HG03025 (cell line): ENCODE data around the gene PLSCR4.
A peak's percentile ranks its signal among the peaks of the same experiment; 100 is the strongest.

Source experiments
- ATAC-seq: cut with Tn5 transposase; IDR thresholded peaks from one replicate; pipeline ENCODE4 v1.9.1; 2021; ENCODE audit warnings: mild to moderate bottlenecking, moderate library complexity; ENCODE audit not compliant: unreplicated experiment, low FRiP score

Gene PLSCR4

DNA sequence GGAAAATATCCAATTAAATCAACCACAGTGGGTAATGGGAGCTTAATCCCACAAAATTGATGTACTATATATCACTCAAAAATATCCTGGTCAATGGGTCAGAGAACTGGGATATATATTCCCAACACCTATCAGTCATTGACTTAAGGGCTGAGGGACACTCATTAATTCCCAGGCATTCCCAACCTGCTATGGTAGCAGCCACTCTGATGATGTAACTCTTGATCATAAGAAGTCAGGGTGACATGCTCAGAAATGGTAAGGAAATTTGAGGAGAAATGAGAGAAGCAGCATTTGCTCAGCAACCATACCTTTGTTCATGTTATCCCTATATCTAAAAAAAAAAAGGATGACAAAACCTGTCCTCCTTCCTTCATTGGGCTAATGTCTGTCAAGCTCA lies 86.8 kb downstream of the PLSCR4 start:
- ATAC-seq = no peak

- ATAC-seq = no peak
Observed at GRCh38 chr3:146163584-146163983, 87.3 kb downstream of the PLSCR4 start.

GRCh38 chr3:146162561-146162960 lies 88.3 kb downstream of the PLSCR4 start:
- ATAC-seq = no peak

GRCh38 chr3:146161663-146162002 lies 89.3 kb downstream of the PLSCR4 start:
- ATAC-seq = no peak

- ATAC-seq = peak; percentile 46
Observed at GRCh38 chr3:146160964-146161662, 89.8 kb downstream of the PLSCR4 start, which contains the start of gene PLOD2. Gene PLOD2, minus strand, starts transcription at chr3:146161184. Its CDS starts 195 bp downstream, at chr3:146160989.

DNA sequence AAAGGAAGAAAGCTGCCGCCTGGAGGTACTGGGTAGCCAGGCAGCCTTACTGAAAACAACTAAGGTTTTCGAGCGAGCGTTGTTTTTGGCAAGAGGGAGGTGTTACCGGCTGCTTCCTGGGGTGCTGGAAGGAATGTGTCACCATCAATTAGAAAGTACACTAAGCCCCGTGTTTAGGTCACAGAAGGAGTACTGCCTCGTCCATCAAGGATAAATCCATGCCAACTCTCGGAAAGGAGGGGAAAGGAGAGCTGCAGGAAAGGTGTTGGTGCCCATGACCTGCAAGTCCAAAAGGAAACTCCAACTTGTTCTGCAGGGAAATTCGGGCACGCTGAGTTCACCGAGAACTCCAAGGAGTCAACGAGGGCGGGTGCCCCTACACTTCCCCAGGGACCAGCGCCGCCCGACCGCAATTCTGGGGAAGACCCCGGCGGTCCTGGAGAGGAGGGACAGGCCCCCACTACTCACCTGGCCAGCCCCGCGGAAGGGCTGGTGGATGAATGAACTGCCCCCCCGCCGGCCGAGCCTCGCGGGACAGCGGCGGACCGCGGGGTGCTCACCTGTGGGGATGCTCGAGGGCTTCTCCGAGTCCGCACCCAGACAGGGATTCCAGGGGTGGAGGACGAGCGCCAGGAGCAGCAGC lies 90.5 kb downstream of the PLSCR4 start:
- ATAC-seq = no peak

DNA sequence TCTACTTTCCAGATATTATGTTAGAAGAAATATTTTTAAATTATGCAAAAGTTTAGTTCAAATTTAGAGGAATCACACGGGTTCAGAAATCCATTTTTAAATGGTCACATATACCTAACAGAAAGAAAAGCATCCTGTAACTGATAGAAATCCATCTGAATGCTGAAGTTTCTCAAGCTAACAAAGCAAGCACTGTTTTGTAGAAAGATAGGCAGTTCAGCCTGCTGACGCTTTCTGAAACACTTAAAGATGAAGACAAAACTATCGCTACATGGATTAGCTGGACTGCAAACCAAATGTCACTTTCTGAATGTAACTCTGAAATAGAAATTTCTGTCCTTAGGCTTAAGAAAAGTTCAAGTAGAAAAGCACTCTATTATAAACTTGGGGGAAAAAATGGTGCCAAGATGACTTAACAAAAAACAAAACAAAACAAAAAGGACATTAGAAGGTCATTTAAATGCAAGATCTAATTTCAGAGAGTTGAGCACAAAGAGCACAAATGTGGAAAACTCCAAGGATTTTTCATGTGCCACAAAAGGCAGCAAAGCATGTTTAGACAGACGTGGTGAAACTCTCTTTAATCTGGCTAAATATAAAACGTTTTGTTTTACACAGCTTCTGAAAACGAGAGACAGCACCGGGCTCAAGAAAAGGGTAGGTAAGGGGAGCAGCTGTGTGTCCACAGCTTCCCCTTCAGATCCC lies 91.1 kb downstream of the PLSCR4 start:
- no peak for ATAC-seq

GRCh38 chr3:146159037-146159436 lies 91.9 kb downstream of the PLSCR4 start:
- ATAC-seq = no peak

DNA sequence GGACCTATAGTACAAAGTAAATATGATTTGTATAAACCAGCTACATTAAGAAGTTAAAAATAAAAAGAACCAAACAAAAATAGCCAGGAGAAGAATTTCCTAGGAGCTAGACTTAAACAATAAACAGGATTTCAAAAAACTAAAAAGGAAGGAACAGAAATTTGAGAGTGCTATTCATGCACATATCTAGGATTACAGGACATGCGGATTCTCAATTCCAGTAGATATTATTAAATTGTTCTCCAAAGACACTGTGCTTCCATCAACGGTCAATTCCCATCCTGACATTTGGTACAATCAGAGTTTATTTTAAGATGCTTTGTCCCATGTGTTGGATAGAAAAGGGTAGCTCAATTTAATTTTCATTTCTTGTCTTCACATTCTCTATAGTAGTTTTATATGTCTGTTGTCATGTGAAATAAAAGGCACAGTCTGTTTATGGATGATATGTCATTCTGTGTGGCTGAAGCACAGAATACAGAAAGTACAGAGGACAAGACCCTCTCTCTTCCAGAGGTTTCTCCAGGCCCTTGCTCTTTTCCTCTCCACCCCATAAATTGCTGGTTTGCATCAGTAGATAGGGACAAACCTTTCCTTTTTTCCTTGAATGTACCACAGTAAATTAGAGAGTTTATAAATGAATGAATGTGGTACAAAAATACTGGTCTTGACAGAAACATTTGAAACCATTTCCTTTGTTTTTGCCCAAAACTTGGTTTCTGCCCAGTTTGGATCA lies 93.4 kb downstream of the PLSCR4 start:
- ATAC-seq = no peak

DNA sequence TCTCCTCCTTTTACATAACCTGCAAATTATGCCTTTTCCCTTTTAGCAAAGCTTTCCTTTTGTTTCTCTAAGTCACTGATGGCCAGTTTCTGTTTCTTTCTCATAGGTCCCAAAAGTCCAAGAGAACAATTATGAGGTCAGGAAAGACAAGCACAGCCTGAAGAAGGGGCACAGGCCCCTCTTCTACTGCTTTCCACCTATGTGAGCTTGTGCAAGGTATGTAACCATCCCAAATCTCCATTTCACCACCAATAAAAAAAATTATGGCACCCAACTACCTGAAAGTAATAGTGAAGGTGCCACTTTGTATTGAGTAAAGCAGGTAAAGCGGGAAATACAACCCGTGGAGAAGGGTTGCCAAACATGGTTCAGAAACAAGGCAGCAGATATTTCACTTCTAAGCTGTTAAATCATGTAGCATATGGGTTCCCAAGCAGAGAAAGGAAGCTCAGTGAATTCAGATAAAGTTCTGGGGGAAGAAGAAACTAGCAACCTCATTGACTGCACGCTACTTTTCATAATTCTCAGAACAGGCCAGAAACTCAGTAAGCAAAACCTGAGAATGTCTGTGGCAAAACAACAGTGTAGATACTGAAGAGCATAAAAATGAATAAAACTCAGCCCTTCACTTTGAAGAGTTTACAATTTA lies 94.1 kb downstream of the PLSCR4 start:
- ATAC-seq = no peak

GRCh38 chr3:146156095-146156494 lies 94.8 kb downstream of the PLSCR4 start:
- ATAC-seq = no peak

- ATAC-seq = no peak
Observed at GRCh38 chr3:146154995-146155394, 95.9 kb downstream of the PLSCR4 start.

DNA sequence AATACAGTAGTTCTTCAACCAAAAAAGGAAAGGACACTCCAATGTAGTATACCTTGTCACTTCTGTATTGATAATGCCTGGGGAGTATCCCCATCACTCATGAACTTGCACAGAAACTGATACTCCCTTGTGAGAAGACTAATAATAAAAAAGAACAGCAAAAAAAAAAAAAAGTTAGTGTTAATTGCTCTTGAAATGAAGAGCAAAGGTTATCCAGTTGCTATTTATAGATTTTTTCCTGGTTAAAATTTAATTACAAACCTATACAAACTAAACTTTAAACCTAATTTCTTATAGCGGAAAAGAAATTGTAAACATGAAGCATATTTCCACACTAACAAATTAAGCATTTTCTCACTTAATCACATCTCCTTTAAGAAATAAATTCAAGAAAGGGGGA lies 96.6 kb downstream of the PLSCR4 start:
- no peak for ATAC-seq

DNA sequence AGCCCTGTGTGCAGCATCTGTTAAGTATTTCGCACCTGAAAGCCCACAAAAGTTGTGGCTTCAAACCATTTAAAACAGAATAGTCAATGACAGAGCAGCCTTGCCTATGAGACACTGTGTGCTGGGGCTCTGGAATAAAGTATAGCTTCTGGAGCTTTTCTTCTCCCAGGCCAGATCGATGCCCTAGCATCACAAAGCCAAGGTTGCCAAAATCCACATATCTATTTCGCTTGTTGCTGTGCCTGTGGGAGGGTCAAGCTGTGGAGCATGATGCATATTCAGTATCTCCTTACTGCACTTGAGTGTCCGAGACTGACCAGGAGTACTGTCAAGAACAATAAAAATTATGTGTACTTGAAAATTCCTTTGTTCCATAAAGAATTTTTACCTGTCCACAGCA lies 97.5 kb downstream of the PLSCR4 start:
- no peak for ATAC-seq

DNA sequence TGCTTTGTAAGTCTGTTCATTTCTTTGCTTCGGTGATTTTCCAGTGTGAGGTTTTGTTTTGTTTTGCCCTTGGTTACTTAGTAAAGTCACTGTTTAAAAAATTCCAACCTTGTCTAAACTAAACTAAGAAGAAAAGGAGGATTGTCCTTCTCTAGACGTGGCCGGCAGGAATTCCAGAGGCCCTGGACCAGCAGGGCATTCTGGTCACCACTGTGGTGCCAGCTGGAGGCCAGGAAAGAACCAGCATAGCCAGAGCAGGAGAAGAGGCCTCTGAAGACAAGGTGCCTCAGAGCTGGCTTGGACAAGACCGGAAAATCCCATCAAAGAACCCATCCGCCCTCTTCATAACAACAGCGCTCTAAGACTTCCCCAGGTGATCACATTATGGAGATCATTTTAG lies 98.1 kb downstream of the PLSCR4 start:
- ATAC-seq = no peak

DNA sequence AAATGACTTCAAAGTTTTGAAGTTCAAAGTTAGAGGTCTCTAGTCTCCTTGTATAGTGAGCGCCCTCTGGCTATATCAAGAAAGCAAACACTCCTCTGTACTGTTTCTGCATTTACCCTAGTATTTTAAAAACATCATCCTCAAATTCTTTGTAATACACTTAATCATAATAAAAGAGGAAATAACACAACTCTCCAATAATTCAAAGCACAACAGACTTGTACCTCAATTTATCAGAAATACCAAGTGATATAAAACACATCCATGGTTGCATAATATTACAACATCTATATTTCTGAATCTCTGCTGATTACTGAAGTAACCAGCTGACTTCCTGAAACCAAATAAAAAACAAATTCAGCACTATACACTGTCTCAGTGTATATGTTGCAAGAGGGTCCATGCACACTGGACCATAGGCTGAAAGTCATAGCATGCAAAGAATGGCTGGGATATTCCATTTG lies 102.4 kb downstream of the PLSCR4 start:
- ATAC-seq = no peak

DNA sequence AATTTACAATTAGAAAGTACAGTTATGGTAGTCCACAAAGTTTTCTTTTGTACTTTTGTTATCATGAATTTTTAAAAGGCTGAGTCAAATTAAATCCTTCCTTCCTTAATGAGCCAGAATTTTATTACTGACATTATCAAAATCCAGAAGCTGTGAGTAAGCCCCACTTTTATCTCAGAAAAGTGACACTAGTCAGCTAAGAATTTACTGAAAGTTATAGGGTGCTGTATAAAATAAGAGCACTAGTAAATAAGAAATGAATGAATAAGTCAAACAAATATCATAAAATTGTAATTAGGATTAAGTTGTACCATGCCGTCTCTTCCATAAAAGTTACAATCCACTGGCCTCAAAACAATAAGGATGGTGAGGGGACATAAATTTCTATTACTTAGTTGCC lies 105.3 kb downstream of the PLSCR4 start:
- ATAC-seq = no peak

DNA sequence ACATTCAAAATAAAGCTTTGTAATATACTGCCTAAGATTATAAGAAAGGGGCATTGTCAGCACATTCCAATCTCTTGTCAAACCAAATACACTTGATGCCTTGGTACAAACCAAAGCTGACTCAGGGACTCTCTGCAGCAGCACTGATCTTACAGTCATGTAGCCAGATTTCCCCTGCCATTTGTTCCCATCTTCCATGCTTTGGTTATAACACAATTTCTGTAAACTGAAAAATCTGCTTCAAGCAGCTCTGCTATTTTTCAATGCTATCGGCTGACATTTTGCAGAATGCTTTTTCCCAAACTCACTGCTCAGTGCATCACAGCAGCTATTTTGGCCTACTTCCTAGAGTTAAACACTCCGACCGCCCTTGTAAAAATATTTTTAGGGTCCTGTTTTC lies 108.1 kb downstream of the PLSCR4 start:
- no peak for ATAC-seq
